T1000 (cell line): ENCODE results near the gene RPS27.

ENCODE experiments used
- DNase-seq: peaks from one replicate; lab custom pipeline; 2025; ENCODE audit warnings: mixed read lengths; lab: John Stamatoyannopoulos, UW

RPS27 gene

DNA sequence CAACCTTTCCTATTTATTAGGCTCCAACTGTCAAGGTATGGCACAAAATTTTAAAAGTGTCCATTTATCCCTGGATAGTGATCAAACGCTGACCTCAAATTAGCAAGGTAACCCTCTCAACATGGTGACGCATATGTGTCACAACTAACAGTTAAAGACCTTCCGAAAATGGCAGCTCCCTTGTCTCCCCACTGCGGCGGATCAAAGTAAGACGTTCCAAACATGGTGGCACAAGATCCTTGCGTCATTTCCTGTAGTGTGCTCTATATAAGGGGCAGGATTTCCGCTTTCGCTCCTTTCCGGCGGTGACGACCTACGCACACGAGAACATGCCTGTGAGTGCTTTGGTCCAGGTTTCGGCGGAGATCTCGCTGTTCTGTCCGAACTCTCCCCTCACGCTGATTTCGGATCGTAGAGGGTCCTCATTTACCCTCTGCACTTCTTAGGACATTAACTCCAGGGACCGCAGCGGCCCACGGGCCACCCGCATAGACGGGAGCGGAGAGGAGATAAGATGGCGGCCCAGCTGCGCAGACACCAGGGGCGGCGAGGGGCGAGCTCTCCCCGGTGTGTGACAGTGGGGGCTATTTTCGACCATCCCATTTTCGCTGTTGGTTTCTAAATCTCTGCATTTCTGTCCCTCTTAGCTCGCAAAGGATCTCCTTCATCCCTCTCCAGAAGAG is at the start of gene RPS27:
TSS of gene RPS27 (plus strand) at position 295 of the 683 bp plus-strand sequence. CDS start at position 330, 35 bp downstream.
- DNase-seq: peak; percentile 86

DNA sequence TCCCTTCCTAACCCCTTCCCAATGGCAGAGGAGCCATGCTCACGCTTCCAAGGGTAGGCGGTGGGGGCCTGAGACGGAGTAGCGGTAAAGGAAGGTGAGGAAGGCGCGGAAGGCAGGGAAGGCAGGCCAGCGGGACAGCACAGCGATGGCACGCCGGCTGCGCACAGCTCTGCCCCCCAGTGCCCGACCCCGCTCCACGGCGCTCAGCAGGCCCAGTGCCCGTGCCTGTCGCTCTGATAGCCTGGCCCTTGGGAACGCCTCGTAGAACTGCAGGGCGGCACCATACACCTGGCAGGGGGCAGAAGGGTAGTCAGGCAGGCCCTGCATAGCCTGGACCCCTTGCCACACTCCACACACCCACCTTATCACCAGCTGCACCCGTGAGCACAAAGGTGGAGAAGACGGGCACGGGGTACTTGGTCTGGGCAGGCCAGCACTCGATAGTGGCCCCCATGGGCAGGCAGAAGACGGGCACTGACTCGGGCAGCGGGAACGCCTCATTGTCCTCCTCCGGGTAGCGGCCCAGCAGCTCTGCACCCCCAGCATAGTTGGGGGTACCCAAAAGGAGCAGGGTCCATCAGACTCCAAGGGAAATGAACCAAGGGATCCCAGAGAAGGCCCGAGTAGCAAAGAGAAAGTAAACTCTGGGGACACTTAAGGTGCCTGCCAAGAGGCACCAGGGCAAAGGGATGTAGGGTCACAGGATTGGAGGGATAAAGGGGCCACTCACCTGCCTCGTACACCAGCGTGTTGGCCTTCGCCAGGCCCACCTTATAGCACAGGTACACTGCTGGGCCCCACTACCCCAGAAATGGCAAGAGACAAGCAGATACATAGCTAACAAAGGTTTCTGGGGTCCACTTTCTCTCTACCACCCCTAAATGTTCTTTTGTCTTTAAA is 48.5 kb upstream of the RPS27 start:
- no peak for DNase-seq

DNA sequence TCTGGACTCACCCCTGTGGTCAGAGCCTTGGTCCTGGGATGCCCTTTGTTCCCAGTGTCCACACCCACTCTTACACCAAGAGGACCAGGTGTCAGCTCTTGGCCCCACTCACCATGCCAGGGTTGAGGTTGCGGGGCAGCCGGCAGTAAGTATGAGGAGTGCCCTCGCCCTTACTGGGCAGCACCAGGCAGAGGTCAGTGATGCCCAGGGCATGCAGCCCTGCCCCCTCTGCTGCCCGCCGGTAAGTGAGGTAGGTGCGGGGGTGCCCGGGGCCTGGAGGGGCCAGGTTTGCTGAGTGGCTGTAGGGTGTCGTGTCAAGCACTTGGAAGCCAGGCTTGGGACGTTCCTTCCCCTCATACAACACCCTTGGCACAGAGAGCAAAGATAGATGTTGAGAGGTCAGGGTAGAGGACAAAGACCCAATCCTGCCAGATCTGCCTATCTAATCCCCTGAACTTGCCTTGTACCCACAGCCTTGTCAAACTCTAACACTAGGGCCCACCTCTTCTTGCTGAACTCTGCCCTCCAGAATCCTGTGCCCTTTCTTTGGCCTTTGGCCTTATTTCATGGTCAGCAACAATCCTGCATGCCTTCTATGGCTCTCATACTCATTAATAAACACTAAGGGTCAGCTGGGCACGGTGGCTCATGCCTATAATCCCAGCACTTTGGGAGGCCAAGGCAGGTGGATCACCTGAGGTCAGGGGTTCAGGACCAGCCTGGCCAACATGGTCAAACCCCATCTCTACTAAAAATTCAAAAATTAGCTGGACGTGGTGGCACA is 47.6 kb upstream of the RPS27 start:
- no peak for DNase-seq

DNA sequence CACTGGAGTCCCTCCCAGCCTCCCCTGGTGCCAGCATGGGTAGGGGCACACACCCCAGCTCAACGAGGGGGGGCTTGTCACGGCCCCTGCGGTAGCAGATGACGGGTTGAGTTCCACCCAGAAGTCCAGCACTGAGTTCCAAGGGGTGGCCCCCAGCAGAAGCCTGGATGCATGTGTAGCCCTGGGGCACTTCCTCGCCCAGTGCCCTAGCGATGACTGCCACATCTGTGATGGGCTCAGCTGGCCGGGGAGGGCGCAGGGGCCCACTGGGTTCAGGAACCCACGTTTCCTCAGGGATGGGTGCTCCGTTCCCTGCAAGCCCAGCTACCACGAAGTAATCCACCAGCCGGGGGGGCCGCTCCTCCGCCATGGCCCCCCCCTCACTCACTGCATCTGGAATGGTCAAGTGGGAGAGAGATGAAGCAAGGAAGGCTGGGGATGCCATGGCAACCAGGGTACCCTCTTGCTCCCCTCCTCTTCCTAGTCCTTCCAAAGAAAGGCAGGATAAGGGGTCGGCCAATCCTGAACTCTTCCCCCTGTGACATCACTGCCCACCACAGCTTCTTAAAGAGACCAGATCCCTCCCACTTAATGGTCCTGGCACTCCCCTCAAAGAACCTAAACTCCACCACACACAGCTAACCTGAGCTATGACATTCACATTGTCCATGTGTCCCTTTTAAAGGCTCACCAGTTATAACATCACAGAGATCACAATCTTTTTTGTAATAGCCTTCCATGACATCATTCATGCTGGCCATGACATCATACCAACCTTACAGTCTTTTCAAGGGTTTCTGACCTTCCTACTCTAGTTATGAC is 46.3 kb upstream of the RPS27 start:
- DNase-seq: no peak

DNA sequence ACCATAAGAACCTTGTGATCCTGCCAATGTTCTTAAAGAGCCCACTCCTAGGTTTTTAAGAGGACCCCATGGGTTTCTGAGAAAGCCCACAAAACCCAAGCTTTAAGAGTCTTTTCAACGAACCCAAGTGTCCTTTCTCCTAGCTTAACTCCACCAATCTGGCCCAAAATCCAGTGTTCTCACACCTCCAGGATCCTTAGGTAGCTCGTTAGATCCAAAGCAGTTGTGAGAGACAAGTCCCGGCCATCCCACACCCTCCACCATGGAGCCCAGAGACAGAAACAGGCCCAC is 45.8 kb upstream of the RPS27 start:
- DNase-seq: no peak

DNA sequence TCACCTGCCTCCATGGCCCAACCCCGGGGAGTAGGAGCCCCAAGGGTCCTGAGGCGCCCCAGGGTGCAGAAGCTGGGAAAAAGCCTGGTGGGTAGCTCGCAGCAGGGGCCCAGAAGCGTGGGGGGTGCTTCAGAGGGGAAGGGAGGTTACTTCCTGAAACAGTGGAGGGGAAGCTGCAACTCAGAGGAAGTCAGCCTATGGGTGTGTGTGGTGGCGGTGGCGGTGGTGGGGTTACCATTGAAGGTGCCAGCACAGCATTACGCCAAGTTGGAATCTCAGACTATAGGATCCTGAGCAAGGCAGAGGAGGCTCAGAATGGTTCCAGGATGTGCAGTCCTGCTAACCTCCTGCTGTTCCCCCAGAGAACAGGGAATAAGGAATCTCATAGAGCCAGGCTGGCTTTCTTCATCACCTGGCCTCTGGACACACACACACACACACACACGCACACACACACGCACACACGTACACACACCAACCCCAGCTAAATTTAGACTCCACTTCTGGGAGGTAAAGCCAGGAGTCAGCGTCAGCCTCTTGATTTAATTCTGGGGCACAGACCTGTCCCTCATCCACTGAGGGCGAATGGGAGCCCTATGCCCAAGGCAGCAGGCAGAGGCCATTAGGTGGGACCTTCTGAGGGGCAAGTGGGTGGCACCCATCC is 45.3 kb upstream of the RPS27 start:
- DNase-seq: no peak

DNA sequence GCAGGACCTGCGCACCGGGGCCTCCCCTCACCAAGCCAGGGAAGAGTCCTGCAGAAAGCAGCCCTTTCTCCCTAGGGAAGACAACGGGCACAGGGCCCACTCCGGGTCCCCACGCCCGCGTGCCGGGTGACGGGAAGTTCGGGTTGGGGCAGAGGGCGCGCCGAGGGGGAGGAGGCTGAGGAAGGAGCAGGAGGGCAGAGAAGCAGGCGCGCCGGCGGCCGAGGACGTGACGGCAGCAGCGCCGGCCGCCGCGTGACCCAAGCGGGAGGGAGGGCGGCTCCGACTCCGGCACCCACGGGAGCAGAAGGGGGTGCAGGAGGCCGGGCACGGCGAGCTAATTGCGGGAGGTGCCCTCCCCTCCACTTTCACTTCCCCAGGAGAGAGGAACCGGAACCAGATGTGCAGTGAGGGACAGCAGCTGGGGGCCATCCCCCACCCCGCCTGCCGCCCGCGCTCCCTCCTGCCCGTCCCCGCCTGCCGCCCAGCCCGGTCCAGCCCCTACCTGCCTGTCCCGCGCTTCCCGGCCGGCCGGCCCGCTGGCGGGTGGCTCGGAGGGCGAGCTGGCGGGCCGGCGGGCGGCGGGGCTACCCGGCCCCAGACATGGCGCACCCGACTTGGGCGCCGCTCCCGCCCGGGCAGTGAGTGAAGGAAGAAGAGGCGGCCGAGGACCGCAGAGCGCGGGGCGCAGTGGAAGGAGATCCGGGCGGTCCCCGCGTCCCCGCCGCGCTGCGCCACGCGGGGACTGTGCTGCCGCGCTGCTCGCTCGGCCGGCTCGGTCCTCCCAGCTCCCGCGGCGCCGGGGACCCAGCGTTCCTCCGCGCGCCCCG is 44.6 kb upstream of the RPS27 start:
- DNase-seq: peak; percentile 38

DNA sequence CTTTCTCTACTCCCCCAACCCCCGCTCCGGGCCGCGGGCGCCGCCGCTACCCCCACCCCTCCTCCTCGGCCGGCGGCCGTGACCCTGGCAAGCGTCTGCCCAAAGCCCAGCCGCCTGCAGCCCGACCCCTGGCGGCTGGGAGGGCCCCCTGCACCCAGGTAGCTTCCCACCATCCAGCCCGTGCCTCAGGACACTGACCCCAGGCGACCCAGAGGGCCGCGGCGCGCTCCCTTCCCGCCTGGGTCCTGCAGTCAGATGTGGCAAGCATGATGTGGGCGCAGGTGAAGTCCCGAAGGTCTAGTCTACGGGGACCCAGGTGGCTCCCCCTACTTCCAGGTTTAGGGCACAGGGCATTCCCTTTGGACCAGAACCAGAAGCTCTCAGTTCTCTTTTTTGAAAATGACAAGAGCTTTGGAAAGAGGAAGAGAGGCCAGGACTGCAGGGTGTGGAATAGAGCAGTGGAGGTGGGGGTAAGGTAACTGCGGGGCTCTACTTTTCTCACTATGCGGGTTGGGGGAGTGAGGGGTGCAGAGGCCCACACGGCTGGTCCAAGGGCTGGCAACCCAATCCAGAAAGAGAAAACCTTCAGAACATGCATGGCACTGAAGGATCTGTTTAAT is 43.8 kb upstream of the RPS27 start, which contains the start of gene DENND4B:
TSS of gene DENND4B (minus strand) at position 97 of the 620 bp plus-strand sequence. CDS start 2,344 bp downstream, outside the sequence.
- DNase-seq: peak; percentile 60

DNA sequence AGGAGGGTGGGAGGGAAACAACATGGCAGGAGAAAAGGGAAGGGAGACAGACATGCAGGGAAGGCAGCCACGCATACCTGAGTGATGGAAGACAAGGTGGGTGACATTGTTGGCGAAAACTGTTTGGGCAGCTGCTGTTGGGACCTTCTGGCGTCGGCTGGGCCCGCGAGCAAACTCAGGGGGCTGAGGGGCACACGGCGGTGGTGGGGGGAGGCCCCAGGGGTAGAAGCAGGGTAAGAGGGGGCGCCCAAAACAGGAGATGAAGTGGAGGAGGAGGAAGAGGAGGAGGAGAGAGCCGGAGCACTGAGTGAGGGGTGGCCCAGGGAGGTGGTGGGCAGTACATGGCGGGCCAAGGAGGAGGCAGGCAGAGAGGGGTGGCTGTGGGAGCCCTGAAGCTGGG is 39.4 kb upstream of the RPS27 start:
- no peak for DNase-seq

DNA sequence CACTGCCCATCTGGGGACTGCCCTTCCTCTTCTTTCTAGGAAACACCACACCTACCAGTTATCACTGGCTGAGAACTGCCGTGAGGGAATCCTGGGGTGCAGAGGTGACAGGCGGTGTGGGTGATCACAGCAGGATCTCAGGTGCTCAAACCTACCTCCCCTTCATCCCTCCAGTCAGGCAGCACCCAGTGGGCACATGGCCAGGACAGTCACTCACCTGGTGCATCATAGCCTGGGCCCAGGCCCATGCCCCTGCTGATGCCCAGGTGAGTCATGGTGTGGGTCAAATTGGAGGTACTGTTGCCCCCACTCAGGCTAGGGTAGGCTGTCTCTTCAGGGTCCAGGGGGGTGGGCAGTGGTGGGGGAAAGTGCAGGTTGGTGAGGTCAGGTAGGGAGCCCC is 38.8 kb upstream of the RPS27 start:
- no peak for DNase-seq

DNA sequence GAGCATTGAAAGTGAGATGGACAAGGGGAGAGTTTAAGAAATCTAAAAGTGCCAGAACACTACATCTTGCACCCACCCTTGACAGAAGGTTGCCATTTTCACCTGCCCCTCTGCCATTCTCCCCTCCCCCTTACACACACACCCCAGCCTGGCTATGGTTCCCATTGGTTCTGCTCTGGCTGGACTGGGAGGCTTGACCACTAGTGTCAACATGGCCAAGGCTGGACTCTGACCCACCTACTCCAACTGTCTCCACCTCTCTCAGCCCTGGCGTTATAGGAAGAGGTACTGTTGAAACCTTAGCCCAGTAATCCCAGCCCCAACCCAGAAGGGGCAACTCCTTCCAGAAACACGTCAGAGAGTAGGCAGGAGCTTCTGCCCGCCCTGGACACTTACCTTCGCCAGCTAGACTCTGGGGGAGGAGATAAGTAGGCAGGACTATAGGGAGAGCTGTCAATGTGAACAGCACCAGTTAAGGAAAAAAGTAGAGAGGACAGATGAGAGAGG is 36.6 kb upstream of the RPS27 start:
- no peak for DNase-seq

DNA sequence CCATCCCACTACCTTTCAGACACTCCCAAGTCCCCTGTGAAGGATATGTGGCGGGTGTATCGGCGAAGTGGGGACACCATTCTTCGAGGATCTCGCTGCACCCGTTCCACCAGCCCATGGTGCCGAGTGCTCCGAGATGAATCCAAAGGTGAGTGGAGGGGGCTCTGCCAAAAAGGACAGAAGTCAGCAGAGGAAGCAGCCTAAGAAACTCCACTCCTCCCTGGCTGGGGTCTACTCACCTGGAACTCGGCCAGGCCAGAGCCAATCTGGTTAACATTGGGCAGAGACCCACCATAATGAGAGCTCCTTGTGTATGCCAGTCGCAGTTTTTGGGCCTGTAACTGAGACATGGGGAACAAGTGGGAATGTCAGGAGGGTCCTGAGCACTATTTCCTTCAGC is 35.7 kb upstream of the RPS27 start:
- DNase-seq: no peak

DNA sequence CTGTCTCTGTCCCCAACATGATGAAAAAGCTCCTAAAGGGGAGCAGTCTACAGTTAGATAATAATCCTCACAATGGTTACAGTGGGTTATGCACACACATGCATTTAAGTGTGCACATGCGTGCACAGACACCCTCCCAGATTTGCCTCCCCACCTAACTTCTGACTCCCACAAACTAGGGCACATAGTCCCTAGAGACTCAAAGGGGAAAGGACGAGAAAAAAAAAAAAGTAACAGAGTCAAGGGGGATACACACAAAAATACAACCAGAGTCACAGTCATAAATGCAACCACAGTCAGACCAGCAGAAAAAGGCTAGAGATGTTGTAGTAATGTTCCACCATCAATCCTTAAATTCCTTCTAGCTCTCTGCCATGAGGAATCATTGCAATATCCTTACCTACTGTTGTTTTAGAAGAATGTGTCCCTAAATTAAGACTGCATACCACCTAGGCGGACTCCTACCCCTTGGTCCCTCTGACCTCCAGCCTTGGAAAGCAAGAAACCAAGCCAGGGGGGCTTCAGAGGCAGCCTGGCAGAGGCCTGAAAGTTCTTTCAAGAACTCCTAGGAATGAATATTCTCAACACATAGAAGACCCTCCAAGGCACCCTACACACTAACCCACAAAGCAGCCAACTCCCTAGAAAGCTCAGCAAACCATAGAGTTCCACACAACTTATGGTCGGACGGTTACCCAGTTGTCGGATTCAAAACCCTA is 33.4 kb upstream of the RPS27 start:
- DNase-seq: no peak

DNA sequence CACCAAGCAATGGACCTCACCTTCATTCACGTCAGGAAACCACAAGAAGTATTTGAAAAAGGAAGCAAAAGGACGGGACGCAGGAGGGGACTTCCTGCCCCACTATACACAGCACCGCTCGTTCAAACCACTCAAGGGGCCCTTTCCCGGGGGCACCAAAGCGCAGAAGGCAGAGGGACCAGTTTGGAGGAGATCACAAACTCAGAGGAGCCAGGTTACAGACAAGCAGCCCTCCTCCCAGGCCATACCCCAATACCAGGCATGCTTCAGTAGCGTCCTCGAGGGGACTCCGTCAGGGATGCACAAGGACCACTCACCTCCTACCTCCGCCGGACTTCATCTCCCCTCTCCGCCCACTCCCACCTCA is 32.8 kb upstream of the RPS27 start:
- DNase-seq: no peak

DNA sequence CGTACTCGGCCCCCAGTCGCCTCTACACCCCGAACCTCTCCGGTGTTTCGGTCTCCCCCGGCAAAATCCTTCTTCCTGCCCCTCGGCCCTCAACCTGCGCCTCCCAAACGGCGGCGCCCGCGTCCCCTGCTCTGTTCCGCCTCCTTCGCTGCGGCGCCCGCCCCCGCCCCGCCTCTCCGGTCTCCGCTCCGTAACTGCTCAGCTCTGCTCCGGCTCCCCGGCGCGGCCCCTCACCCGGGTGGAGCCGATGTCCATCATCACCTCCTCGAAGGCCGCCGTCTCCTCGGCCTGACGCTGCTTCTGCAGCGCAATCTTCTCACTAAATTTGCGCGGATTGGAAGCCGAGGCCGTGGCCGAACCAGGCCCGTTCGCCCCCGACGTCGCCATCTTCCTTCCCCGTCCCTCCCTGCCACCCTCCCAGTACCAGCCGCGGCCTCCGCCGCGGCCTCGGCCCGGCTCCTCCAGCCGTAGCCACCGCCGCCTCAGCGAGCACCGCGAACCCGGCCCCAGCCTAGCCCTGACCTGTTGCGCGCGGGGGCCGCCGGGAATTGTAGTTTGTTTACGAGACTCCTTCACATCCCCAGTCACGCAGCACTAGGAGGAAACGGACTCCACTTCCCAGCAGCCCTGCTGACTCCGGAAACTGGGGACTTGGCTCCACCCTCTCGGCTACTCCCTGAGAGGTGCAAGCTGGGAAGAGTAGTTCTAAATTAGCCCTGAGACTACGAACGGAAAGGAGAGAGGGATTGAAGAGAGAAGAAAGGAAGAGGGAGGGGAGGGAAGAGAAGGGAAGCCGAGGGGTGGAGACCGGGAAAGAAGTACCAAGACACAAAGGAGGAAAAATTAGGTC is 32.2 kb upstream of the RPS27 start, which contains the start of gene CRTC2:
TSS of gene CRTC2 (minus strand) at position 502 of the 850 bp plus-strand sequence. CDS start at position 387, 115 bp downstream.
- peak; percentile 95 for DNase-seq

DNA sequence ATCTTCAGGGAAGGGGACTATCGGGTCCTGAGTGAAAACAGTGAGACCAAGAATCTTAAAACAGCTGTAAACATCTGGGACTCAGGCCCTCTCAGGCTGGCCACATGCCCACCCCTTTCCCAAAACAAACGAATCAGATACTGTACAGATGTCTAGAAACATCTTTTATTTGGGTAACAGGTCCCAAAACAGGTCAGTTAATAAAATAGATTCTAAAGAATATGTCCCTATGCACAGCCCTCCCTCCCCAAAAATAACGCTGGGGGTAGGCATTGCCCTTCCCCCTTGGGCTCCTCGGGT is 31.7 kb upstream of the RPS27 start:
- no peak for DNase-seq

DNA sequence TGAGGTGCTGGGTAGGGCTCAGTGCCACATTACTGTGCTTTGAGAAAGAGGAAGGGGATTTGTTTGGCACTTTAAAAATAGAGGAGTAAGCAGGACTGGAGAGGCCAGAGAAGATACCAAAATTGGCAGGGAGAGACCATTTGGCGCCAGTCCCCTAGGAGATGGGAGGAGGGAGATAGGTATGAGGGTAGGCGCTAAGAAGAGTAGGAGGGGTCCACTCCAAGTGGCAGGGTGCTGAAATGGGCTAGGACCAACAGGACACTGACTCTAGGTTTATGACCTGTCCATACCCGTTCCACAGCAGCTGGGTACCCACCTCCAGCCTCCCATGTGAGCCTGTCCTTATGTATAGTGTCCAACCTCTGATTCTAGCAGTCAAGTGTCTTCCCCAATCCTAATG is 31.1 kb upstream of the RPS27 start:
- no peak for DNase-seq

DNA sequence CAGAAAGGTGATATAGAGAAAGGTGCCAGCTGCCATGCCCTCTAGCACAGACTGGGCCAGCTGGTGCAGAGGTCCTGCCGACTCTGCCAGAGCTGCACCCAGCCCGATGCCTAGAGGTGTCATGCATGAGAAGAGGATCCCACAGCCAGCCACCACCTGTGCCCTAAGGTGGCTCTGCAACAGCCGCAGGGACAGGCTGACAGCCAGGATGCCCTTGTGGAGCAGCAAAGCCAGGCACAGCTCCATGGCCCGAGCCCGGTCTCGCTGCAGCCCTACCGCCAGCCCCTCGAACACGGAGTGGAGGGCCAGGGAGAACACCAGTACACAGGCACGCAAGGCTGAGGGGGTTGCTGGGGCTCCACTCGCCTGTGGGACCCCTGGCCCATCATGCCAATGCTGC is 30.4 kb upstream of the RPS27 start:
- no peak for DNase-seq
